Measurements from ENCODE around the gene OAS2.

OAS2 gene

DNA sequence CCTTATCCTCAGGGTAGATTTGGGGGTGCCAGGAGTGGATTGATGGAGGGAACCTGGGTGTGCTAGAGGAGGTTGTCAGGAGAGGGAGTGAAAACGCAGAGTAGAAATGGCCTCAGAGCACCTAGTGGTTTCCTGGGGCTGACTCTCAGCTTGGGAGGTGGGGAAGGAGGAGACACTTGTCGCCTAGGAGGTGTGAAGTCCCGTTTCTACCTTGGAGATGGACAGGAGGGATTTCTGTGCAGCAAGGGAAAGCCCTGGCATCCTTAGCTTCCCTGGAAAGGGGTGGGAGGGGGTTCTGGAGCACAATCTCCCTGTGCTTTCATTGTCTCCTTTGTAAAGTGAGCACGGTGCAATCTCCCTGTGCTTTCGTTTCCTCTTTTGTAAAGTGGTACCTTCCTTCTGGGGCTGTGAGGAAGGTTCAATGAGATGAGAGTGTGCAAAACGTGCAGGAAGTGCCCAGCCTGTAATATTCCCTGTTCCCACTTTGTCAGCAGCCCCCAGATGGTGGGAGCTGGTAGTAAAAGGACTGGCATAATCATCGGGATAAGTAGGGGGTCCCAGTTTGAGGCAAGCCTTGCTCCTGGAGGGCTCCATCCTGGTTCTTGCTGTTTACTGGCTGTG, 38.4 kb upstream of the OAS2 start:
- no peak for TF ChIP-seq POLR2A (IDR thresholded peaks at IDR 0.05; ENCODE audit: extremely low read depth, insufficient read length)
- TF ChIP-seq MAX (IDR thresholded peaks at IDR 0.05; ENCODE audit: low read depth, low read length) = no peak
- TF ChIP-seq MYC (IDR thresholded peaks at IDR 0.05; ENCODE audit: low read depth, low read length) = no peak
- TF ChIP-seq, protein P1, sequence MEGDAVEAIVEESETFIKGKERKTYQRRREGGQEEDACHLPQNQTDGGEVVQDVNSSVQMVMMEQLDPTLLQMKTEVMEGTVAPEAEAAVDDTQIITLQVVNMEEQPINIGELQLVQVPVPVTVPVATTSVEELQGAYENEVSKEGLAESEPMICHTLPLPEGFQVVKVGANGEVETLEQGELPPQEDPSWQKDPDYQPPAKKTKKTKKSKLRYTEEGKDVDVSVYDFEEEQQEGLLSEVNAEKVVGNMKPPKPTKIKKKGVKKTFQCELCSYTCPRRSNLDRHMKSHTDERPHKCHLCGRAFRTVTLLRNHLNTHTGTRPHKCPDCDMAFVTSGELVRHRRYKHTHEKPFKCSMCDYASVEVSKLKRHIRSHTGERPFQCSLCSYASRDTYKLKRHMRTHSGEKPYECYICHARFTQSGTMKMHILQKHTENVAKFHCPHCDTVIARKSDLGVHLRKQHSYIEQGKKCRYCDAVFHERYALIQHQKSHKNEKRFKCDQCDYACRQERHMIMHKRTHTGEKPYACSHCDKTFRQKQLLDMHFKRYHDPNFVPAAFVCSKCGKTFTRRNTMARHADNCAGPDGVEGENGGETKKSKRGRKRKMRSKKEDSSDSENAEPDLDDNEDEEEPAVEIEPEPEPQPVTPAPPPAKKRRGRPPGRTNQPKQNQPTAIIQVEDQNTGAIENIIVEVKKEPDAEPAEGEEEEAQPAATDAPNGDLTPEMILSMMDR (IDR thresholded peaks at IDR 0.05; ENCODE audit: low read depth, low read length) = no peak
- no peak overlapping the region for H3K4me3 ChIP-seq (ENCODE audit: low read depth, low read length)
- peak; percentile 52 for DNase-seq (ENCODE audit: low read depth)

DNA sequence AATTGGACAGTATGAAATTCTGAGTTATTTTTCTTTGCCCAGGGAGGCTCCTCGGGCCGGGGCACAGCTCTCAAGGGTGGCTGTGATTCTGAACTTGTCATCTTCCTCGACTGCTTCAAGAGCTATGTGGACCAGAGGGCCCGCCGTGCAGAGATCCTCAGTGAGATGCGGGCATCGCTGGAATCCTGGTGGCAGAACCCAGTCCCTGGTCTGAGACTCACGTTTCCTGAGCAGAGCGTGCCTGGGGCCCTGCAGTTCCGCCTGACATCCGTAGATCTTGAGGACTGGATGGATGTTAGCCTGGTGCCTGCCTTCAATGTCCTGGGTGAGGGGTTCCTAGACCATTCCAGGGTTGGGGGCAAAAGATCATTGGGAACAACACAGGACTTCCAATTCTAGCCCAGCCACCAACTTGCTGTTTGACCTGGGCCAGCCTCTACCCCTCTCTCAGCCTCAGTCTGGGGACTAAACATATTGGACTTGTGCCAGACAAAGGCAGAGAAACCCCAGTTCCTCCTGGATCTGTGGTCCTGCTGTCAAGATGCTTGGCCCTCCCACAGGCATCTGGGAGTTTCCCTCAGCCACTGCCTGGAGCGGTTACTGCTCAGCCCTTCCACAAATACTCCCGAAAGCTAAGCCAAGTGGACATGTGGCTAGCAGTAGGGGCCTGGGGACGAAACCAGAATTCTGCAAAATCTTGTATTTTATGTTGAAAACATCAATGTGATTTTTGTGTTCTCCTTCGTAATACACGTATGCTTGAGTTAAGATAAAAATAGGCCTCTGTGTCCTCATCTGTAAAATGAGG, 36.6 kb upstream of the OAS2 start:
- H3K4me3 ChIP-seq (ENCODE audit: low read depth, low read length) = no peak overlapping the region
- no peak for DNase-seq (ENCODE audit: low read depth)
- TF ChIP-seq MAX (IDR thresholded peaks at IDR 0.05; ENCODE audit: low read depth, low read length) (no peak), MYC (IDR thresholded peaks at IDR 0.05; ENCODE audit: low read depth, low read length) (no peak), POLR2A (IDR thresholded peaks at IDR 0.05; ENCODE audit: extremely low read depth, insufficient read length) (no peak)
- TF ChIP-seq, protein P1 (IDR thresholded peaks at IDR 0.05; ENCODE audit: low read depth, low read length) = no peak

GRCh38 chr12:112942572-112942971, 35.7 kb upstream of the OAS2 start:
- no peak overlapping the region for H3K4me3 ChIP-seq (ENCODE audit: low read depth, low read length)
- TF ChIP-seq POLR2A (IDR thresholded peaks at IDR 0.05; ENCODE audit: extremely low read depth, insufficient read length) = no peak
- no peak for TF ChIP-seq MAX (IDR thresholded peaks at IDR 0.05; ENCODE audit: low read depth, low read length)
- TF ChIP-seq, protein P1 (IDR thresholded peaks at IDR 0.05; ENCODE audit: low read depth, low read length) = no peak
- TF ChIP-seq MYC (IDR thresholded peaks at IDR 0.05; ENCODE audit: low read depth, low read length) = no peak
- no peak for DNase-seq (ENCODE audit: low read depth)

DNA sequence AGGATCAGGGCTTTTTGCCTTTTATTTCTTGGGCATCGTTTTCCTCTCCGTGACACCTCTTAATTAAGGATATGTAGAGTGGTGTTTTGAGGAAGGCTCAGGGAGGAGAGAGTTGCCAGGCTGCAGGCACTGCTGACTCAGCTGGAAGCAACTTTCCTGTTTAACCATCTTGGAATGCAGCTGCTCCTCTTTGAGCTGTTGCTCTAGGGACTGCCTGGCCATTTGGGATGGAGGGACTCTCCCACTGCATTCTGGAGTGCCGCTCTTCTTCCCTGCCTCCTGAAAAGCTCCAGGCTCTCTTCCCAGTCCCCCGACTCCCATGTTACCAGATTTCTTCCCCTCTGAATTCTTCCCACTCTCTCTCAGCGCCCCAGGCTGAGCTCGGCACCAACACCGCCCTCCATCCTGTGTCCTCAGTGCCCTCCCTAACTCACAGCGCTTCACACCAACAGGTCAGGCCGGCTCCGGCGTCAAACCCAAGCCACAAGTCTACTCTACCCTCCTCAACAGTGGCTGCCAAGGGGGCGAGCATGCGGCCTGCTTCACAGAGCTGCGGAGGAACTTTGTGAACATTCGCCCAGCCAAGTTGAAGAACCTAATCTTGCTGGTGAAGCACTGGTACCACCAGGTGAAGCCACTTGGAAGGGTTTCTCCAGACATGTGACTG, 34.2 kb upstream of the OAS2 start:
- DNase-seq (ENCODE audit: low read depth) = no peak
- H3K4me3 ChIP-seq (ENCODE audit: low read depth, low read length) = no peak overlapping the region
- TF ChIP-seq MAX (IDR thresholded peaks at IDR 0.05; ENCODE audit: low read depth, low read length) (no peak), MYC (IDR thresholded peaks at IDR 0.05; ENCODE audit: low read depth, low read length) (no peak), POLR2A (IDR thresholded peaks at IDR 0.05; ENCODE audit: extremely low read depth, insufficient read length) (no peak)
- TF ChIP-seq, protein P1 (IDR thresholded peaks at IDR 0.05; ENCODE audit: low read depth, low read length) = no peak

DNA sequence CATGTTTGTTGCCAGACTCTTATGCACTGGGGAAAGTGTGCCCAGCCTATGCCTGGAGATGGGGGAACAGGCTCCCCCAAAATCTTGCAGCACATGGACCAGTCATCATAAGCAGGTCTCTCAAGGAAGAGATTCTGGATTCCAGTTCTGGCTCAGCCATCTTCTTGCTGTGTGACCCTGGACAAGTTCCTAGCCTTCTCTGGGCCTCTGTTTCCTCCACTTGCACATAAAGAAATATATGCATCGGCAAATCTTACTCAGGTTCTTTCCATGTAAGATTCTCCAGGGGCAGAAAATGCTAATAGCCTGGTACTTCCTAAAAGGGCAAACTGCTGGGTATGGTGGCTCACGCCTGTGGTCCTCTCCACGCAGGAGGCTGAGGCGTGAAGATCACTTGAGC, 32.8 kb upstream of the OAS2 start:
- no peak for TF ChIP-seq POLR2A (IDR thresholded peaks at IDR 0.05; ENCODE audit: extremely low read depth, insufficient read length)
- TF ChIP-seq MYC (IDR thresholded peaks at IDR 0.05; ENCODE audit: low read depth, low read length) = no peak
- TF ChIP-seq, protein P1 (IDR thresholded peaks at IDR 0.05; ENCODE audit: low read depth, low read length) = no peak
- TF ChIP-seq MAX (IDR thresholded peaks at IDR 0.05; ENCODE audit: low read depth, low read length) = no peak
- no peak for DNase-seq (ENCODE audit: low read depth)
- H3K4me3 ChIP-seq (ENCODE audit: low read depth, low read length) = no peak overlapping the region
